ENCODE results near the gene STRN4. TPM values are rescaled to one million over a fixed set of nuclear protein-coding genes. Genes with fewer than 3 reads are reported as not detected.

STRN4 gene
- total and polyA plus RNA-seq, 2 donors (not counting 3 experiments of a cell fraction or from before 2014, with no cell fraction given), result 116 to 144 TPM

GRCh38 chr19:46783670-46784069 is 37.4 kb upstream of the STRN4 start:
- peaks cover 13 to 21% of the 10 kb centered on the region in 2 experiments for H3K36me3 ChIP-seq (ENCODE audit: control insufficient read depth in 2 of 2, extremely low read depth in 1 of 2, insufficient read depth in 2 of 2, low read length in 2 of 2)
- intact Hi-C loops (cut with micrococcal nuclease) (no loop called here), dilution Hi-C loops (cut with MboI; ENCODE audit: extremely low pct_ligation_motif_present, low sequenced_read_pairs) (no loop called here)
- H3K27ac ChIP-seq (ENCODE audit: insufficient read depth, low read depth, low read length), result no peak overlapping the region
- H3K79me2 ChIP-seq (ENCODE audit: control insufficient read depth, insufficient read depth, low read length), result peaks cover 63% of the 10 kb centered on the region
- peaks cover 34% of the 10 kb centered on the region for H3K4me1 ChIP-seq (ENCODE audit: control insufficient read depth, extremely low read depth, insufficient read depth, low read length)
- peaks cover 4% of the 10 kb centered on the region for H4K20me1 ChIP-seq (replicated peaks; ENCODE audit: control insufficient read depth, extremely low read depth, insufficient read depth, low read length)
- CTCF ChIA-PET, result interaction anchor here (1.0 to 6.7 kb wide), 7 partner anchors 16 to 70 kb away, joined by 3 to 63 read pairs (median 9); no protein-coding TSS in a partner anchor
- no peak for TF ChIP-seq POLR2AphosphoS5 (IDR thresholded peaks at IDR 0.05; ENCODE audit: insufficient read depth, low read depth, low read length)
- no peak for TF ChIP-seq JUN (IDR thresholded peaks at IDR 0.05; ENCODE audit: borderline replicate concordance, insufficient read depth, insufficient read length, low read depth)
- no peak for TF ChIP-seq POLR2A (IDR thresholded peaks at IDR 0.05; ENCODE audit: low read depth, low read length)
- TF ChIP-seq, protein P1, sequence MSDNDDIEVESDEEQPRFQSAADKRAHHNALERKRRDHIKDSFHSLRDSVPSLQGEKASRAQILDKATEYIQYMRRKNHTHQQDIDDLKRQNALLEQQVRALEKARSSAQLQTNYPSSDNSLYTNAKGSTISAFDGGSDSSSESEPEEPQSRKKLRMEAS (IDR thresholded peaks at IDR 0.05; ENCODE audit: insufficient read depth, insufficient read length), result no peak
- no peak for TF ChIP-seq EZH2 (IDR thresholded peaks at IDR 0.05; ENCODE audit: borderline replicate concordance, low read depth, low read length, severe bottlenecking)
- no peak for TF ChIP-seq GATA2 (IDR thresholded peaks at IDR 0.05; ENCODE audit: insufficient read depth, insufficient read length, low read depth, low read length)
- TF ChIP-seq MYC (IDR thresholded peaks at IDR 0.05; ENCODE audit: low read depth, low read length), result no peak
- no peak overlapping the region for H3K4me3 ChIP-seq (replicated peaks in 1 of 3; ENCODE audit: insufficient read depth in 1 of 3, low read depth in 1 of 3, low read length in 3 of 3)
- POLR2A ChIA-PET, result interaction anchor here (0.6 kb wide), 1 partner anchor 1031 kb away, joined by 7 read pairs; no protein-coding TSS in a partner anchor
- H2AFZ ChIP-seq (ENCODE audit: low read depth, low read length), result no peak overlapping the region
- no peaks in the 10 kb centered on the region for H3K9me3 ChIP-seq (replicated peaks; ENCODE audit: control insufficient read depth, insufficient read depth, low read length)
- H3K9ac ChIP-seq (replicated peaks; ENCODE audit: extremely low read depth, insufficient read depth, low read length), result no peak overlapping the region
- DNase-seq (ENCODE audit: low read depth, low spot score), result no peak
- no TSS peak for BruUV-seq (replicated peaks)
- no peaks in the 10 kb centered on the region for H3K27me3 ChIP-seq (ENCODE audit: control insufficient read depth in 2 of 2, insufficient read depth in 2 of 2, low read length in 2 of 2)
- no peak overlapping the region for H3K4me2 ChIP-seq (ENCODE audit: insufficient read depth, low read length)
- peak; percentile 68 for FAIRE-seq
- no peaks in the 10 kb centered on the region for H3K9me1 ChIP-seq (replicated peaks; ENCODE audit: control insufficient read depth, extremely low read depth, insufficient read depth, low read length)

GRCh38 chr19:46782355-46783019 is 36.2 kb upstream of the STRN4 start:
- peaks cover 34% of the 10 kb centered on the region for H3K4me1 ChIP-seq (ENCODE audit: control insufficient read depth, extremely low read depth, insufficient read depth, low read length)
- H3K4me3 ChIP-seq (replicated peaks in 1 of 3; ENCODE audit: insufficient read depth in 1 of 3, low read depth in 1 of 3, low read length in 3 of 3), result no peak overlapping the region
- DNase-seq (ENCODE audit: low read depth, low spot score) (no peak), FAIRE-seq (no peak)
- H3K79me2 ChIP-seq (ENCODE audit: control insufficient read depth, insufficient read depth, low read length), result peaks cover 54% of the 10 kb centered on the region
- H3K27me3 ChIP-seq (ENCODE audit: control insufficient read depth in 2 of 2, insufficient read depth in 2 of 2, low read length in 2 of 2), result no peaks in the 10 kb centered on the region
- H3K9me1 ChIP-seq (replicated peaks; ENCODE audit: control insufficient read depth, extremely low read depth, insufficient read depth, low read length), result no peaks in the 10 kb centered on the region
- no TSS peak for BruUV-seq (replicated peaks)
- TF ChIP-seq GATA2 (IDR thresholded peaks at IDR 0.05; ENCODE audit: insufficient read depth, insufficient read length, low read depth, low read length) (no peak), MYC (IDR thresholded peaks at IDR 0.05; ENCODE audit: low read depth, low read length) (no peak), FOS (IDR thresholded peaks at IDR 0.05; ENCODE audit: borderline replicate concordance, insufficient read depth, low read length) (no peak), POLR2AphosphoS5 (IDR thresholded peaks at IDR 0.05; ENCODE audit: insufficient read depth, low read depth, low read length) (no peak), JUN (IDR thresholded peaks at IDR 0.05; ENCODE audit: borderline replicate concordance, insufficient read depth, insufficient read length, low read depth) (no peak), EZH2 (IDR thresholded peaks at IDR 0.05; ENCODE audit: borderline replicate concordance, low read depth, low read length, severe bottlenecking) (no peak), POLR2A (IDR thresholded peaks at IDR 0.05; ENCODE audit: low read depth, low read length) (no peak)
- TF ChIP-seq, protein P1 (IDR thresholded peaks at IDR 0.05; ENCODE audit: insufficient read depth, insufficient read length), result no peak
- TF ChIP-seq, protein P2, sequence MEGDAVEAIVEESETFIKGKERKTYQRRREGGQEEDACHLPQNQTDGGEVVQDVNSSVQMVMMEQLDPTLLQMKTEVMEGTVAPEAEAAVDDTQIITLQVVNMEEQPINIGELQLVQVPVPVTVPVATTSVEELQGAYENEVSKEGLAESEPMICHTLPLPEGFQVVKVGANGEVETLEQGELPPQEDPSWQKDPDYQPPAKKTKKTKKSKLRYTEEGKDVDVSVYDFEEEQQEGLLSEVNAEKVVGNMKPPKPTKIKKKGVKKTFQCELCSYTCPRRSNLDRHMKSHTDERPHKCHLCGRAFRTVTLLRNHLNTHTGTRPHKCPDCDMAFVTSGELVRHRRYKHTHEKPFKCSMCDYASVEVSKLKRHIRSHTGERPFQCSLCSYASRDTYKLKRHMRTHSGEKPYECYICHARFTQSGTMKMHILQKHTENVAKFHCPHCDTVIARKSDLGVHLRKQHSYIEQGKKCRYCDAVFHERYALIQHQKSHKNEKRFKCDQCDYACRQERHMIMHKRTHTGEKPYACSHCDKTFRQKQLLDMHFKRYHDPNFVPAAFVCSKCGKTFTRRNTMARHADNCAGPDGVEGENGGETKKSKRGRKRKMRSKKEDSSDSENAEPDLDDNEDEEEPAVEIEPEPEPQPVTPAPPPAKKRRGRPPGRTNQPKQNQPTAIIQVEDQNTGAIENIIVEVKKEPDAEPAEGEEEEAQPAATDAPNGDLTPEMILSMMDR (IDR thresholded peaks at IDR 0.05; ENCODE audit: extremely low read depth in 1 of 2, insufficient read depth in 1 of 2, low read depth in 1 of 2, low read length in 2 of 2), result no peak
- H3K27ac ChIP-seq (ENCODE audit: insufficient read depth, low read depth, low read length), result no peak overlapping the region
- H3K36me3 ChIP-seq (ENCODE audit: control insufficient read depth in 2 of 2, extremely low read depth in 1 of 2, insufficient read depth in 2 of 2, low read length in 2 of 2), result peaks cover 13 to 22% of the 10 kb centered on the region in 2 experiments
- H3K9ac ChIP-seq (replicated peaks; ENCODE audit: extremely low read depth, insufficient read depth, low read length), result no peak overlapping the region
- ChIA-PET POLR2A (no interaction called here), CTCF (interaction anchor here (1.4 to 4.7 kb wide), 2 partner anchors 17 to 47 kb away, joined by 3 to 21 read pairs; no protein-coding TSS in a partner anchor)
- intact Hi-C loops (cut with micrococcal nuclease) (no loop called here), dilution Hi-C loops (cut with MboI; ENCODE audit: extremely low pct_ligation_motif_present, low sequenced_read_pairs) (no loop called here)
- H3K9me3 ChIP-seq (replicated peaks; ENCODE audit: control insufficient read depth, insufficient read depth, low read length), result no peaks in the 10 kb centered on the region
- peaks cover 4% of the 10 kb centered on the region for H4K20me1 ChIP-seq (replicated peaks; ENCODE audit: control insufficient read depth, extremely low read depth, insufficient read depth, low read length)
- no peak overlapping the region for H2AFZ ChIP-seq (ENCODE audit: low read depth, low read length)
- H3K4me2 ChIP-seq (ENCODE audit: insufficient read depth, low read length), result no peak overlapping the region
